ENCODE results near the gene MTHFS.
A peak's percentile ranks its signal among the peaks of the same experiment; 100 is the strongest.

The MTHFS gene

GRCh38 chr15:79929412-79929811 lies 32.6 kb upstream of the MTHFS start:
- TF ChIP-seq SIN3A (IDR thresholded peaks at IDR 0.05; ENCODE audit: borderline replicate concordance, insufficient read depth, low read length) (no peak), FOXP2 (optimal IDR thresholded peaks at IDR 0.05; ENCODE audit: borderline replicate concordance, extremely low read depth, extremely low read length, insufficient read depth) (no peak), REST (IDR thresholded peaks at IDR 0.05; ENCODE audit: insufficient read depth in 1 of 2, low read depth in 2 of 2, low read length in 2 of 2) (no peak), TAF1 (IDR thresholded peaks at IDR 0.05; ENCODE audit: borderline replicate concordance, insufficient read depth, low read length) (no peak), POLR2AphosphoS5 (IDR thresholded peaks at IDR 0.05; ENCODE audit: low read depth, low read length) (no peak)

GRCh38 chr15:79924379-79924778 lies 27.6 kb upstream of the MTHFS start:
- TF ChIP-seq POLR2AphosphoS5 (IDR thresholded peaks at IDR 0.05; ENCODE audit: low read depth, low read length) (no peak), SIN3A (IDR thresholded peaks at IDR 0.05; ENCODE audit: borderline replicate concordance, insufficient read depth, low read length) (no peak), FOXP2 (optimal IDR thresholded peaks at IDR 0.05; ENCODE audit: borderline replicate concordance, extremely low read depth, extremely low read length, insufficient read depth) (no peak), REST (IDR thresholded peaks at IDR 0.05; ENCODE audit: insufficient read depth in 1 of 2, low read depth in 2 of 2, low read length in 2 of 2) (no peak), TAF1 (IDR thresholded peaks at IDR 0.05; ENCODE audit: borderline replicate concordance, insufficient read depth, low read length) (no peak)

GRCh38 chr15:79923515-79924169 lies 26.8 kb upstream of the MTHFS start:
- peak; percentile 69 for TF ChIP-seq TAF1 (IDR thresholded peaks at IDR 0.05; ENCODE audit: borderline replicate concordance, insufficient read depth, low read length)
- TF ChIP-seq SIN3A (IDR thresholded peaks at IDR 0.05; ENCODE audit: borderline replicate concordance, insufficient read depth, low read length) = no peak
- TF ChIP-seq FOXP2 (optimal IDR thresholded peaks at IDR 0.05; ENCODE audit: borderline replicate concordance, extremely low read depth, extremely low read length, insufficient read depth) = peak; percentile 81
- no peak for TF ChIP-seq REST (IDR thresholded peaks at IDR 0.05; ENCODE audit: insufficient read depth in 1 of 2, low read depth in 2 of 2, low read length in 2 of 2)
- TF ChIP-seq POLR2AphosphoS5 (IDR thresholded peaks at IDR 0.05; ENCODE audit: low read depth, low read length) = peak; percentile 65

- TF ChIP-seq POLR2AphosphoS5 (IDR thresholded peaks at IDR 0.05; ENCODE audit: low read depth, low read length) (no peak), FOXP2 (optimal IDR thresholded peaks at IDR 0.05; ENCODE audit: borderline replicate concordance, extremely low read depth, extremely low read length, insufficient read depth) (no peak), TAF1 (IDR thresholded peaks at IDR 0.05; ENCODE audit: borderline replicate concordance, insufficient read depth, low read length) (peak; percentile 15; the same call in 1 of the 2 replicates)
These were observed 26.3 kb upstream of the MTHFS start for GRCh38 chr15:79923079-79923514.

GRCh38 chr15:79922512-79923078 lies 25.8 kb upstream of the MTHFS start:
- no peak for TF ChIP-seq REST (IDR thresholded peaks at IDR 0.05; ENCODE audit: insufficient read depth in 1 of 2, low read depth in 2 of 2, low read length in 2 of 2)
- no peak for TF ChIP-seq TAF1 (IDR thresholded peaks at IDR 0.05; ENCODE audit: borderline replicate concordance, insufficient read depth, low read length)
